IMR-90 (cell line): ENCODE data around the gene OR13J1. TPM values are rescaled to one million over a fixed set of nuclear protein-coding genes. Genes with fewer than 3 reads are reported as not detected.

Experiments used
- ATAC-seq: fragments of 200-7000 bp; cut with Tn5 transposase; 2 replicates; pipeline ENCODE4 v1.9.1; 2020; ENCODE audit warnings: low read depth, mild to moderate bottlenecking, moderate library complexity
- BruUV-seq: library from RNA; stranded (reverse); fragments of 400-500 nt; replicated peaks from 2 replicates; lab custom pipeline; 2021; lab: Mats Ljungman, UMichigan
- CTCF ChIA-PET: fragments of 300-600 bp; formaldehyde crosslinking; extraction: SDS; loops from one replicate; lab custom pipeline; 2021; ENCODE audit warnings: antibody characterized with exemption; lab: Yijun Ruan, JAX
- POLR2A ChIA-PET: fragments of 300-600 bp; sonication (Branson Sonifier 250); formaldehyde crosslinking; loops from one replicate; lab custom pipeline; 2022; ENCODE audit warnings: antibody characterized with exemption; ENCODE audit not compliant: unreplicated experiment; lab: Charles Lee
- DNase-seq: peaks from one replicate; pipeline ENCODE4 v3.0.0; 2013
- H2AFZ ChIP-seq: replicated peaks from 2 replicates; pipeline ENCODE3; 2013; ENCODE audit warnings: low read length, mild to moderate bottlenecking; ENCODE audit not compliant: poor library complexity
- H2AK5ac ChIP-seq: 2 replicates; pipeline ENCODE4 v1.6.1; 2013; ENCODE audit warnings: low read depth, low read length, inconsistent platforms
- H2AK9ac ChIP-seq: replicated peaks from 2 replicates; pipeline ENCODE3; 2013; ENCODE audit warnings: mild to moderate bottlenecking, low read depth, low read length, moderate library complexity; ENCODE audit not compliant: poor library complexity
- H2BK120ac ChIP-seq: 2 replicates; pipeline ENCODE4 v1.6.1; 2013; ENCODE audit warnings: low read depth, low read length, inconsistent platforms
- H2BK15ac ChIP-seq: 3 replicates; pipeline ENCODE4 v1.6.1; 2013; ENCODE audit warnings: low read depth, low read length, inconsistent platforms
- H2BK20ac ChIP-seq: 2 replicates; pipeline ENCODE4 v1.6.1; 2013; ENCODE audit warnings: low read depth, mild to moderate bottlenecking, inconsistent platforms, low read length, moderate library complexity
- H2BK5ac ChIP-seq: 2 replicates; pipeline ENCODE4 v1.6.1; 2013; ENCODE audit warnings: mild to moderate bottlenecking, low read depth, low read length, inconsistent platforms; ENCODE audit not compliant: poor library complexity, severe bottlenecking
- H3K14ac ChIP-seq: replicated peaks from 2 replicates; pipeline ENCODE4 v1.6.1; 2013; ENCODE audit warnings: low read depth, low read length, inconsistent platforms
- H3K18ac ChIP-seq: 2 replicates; pipeline ENCODE4 v1.6.1; 2013; ENCODE audit warnings: low read depth, low read length, control low read depth
- H3K23ac ChIP-seq: 2 replicates; pipeline ENCODE4 v1.6.1; 2013; ENCODE audit warnings: low read depth, low read length, inconsistent platforms
- H3K27ac ChIP-seq: 2 replicates; pipeline ENCODE4 v1.5.1; 2013; ENCODE audit warnings: mild to moderate bottlenecking, control low read depth, low read length; ENCODE audit not compliant: insufficient read depth
- H3K27me3 ChIP-seq: 2 replicates; pipeline ENCODE4 v1.6.1; 2013; ENCODE audit warnings: low read length; ENCODE audit not compliant: control insufficient read depth, insufficient read depth
- H3K36me3 ChIP-seq: 2 replicates; pipeline ENCODE4 v1.6.1; 2013; ENCODE audit warnings: low read length, mixed read lengths; ENCODE audit not compliant: control insufficient read depth, insufficient read depth
- H3K4ac ChIP-seq: 2 replicates; pipeline ENCODE4 v1.6.1; 2013; ENCODE audit warnings: low read depth, low read length, inconsistent platforms
- H3K4me1 ChIP-seq: 2 replicates; pipeline ENCODE4 v1.6.1; 2013; ENCODE audit warnings: low read length, mixed read lengths; ENCODE audit not compliant: control insufficient read depth, insufficient read depth
- H3K4me2 ChIP-seq: 2 replicates; pipeline ENCODE4 v1.6.1; 2013; ENCODE audit warnings: low read depth, mild to moderate bottlenecking, control low read depth, low read length, moderate library complexity
- H3K4me3 ChIP-seq: 2 replicates; pipeline ENCODE4 v1.5.1; 2013; ENCODE audit warnings: low read depth, mild to moderate bottlenecking, control low read depth, low read length, moderate library complexity; ENCODE audit not compliant: insufficient read depth
- H3K56ac ChIP-seq: 2 replicates; pipeline ENCODE4 v1.6.1; 2013; ENCODE audit warnings: low read length, inconsistent platforms; ENCODE audit not compliant: insufficient read depth; ENCODE audit errors: extremely low read depth
- H3K79me1 ChIP-seq, 2 experiments: 2 replicates each; pipeline ENCODE4 v1.6.1; 2013; ENCODE audit warnings: low read length in 2 of 2, inconsistent platforms in 1 of 2, low read depth in 1 of 2
- H3K9ac ChIP-seq: 2 replicates; pipeline ENCODE4 v1.6.1; 2013; ENCODE audit warnings: low read depth, low read length, control low read depth
- H3K9me1 ChIP-seq: 2 replicates; pipeline ENCODE4 v1.6.1; 2013; ENCODE audit warnings: low read length, inconsistent platforms; ENCODE audit not compliant: insufficient read depth
- H3K9me3 ChIP-seq: 2 replicates; pipeline ENCODE4 v1.6.1; 2013; ENCODE audit warnings: low read length; ENCODE audit not compliant: control insufficient read depth, insufficient read depth
- H4K20me1 ChIP-seq: 2 replicates; pipeline ENCODE4 v1.6.1; 2013; ENCODE audit warnings: low read length, inconsistent platforms; ENCODE audit not compliant: insufficient read depth
- H4K5ac ChIP-seq: 2 replicates; pipeline ENCODE4 v1.6.1; 2013; ENCODE audit warnings: mild to moderate bottlenecking, low read depth, low read length, control low read depth
- H4K8ac ChIP-seq, 2 experiments: 2 replicates each; pipeline ENCODE4 v1.6.1; 2013; ENCODE audit warnings: low read depth in 2 of 2, low read length in 2 of 2, control low read depth in 1 of 2, inconsistent platforms in 1 of 2
- H4K91ac ChIP-seq: 2 replicates; pipeline ENCODE4 v1.6.1; 2013; ENCODE audit warnings: low read depth, low read length, inconsistent platforms; ENCODE audit not compliant: insufficient read depth
- BHLHE40 ChIP-seq: fragments of 150-350 bp; IDR thresholded peaks from 2 replicates; pipeline ENCODE4 v1.6.1; 2016; ENCODE audit warnings: mild to moderate bottlenecking, low read depth, low read length
- CEBPB ChIP-seq: IDR thresholded peaks from 2 replicates; pipeline ENCODE4 v1.6.1; 2012; ENCODE audit warnings: low read depth, low read length, improper control_type of control experiment
- CHD1 ChIP-seq: IDR thresholded peaks from 2 replicates; pipeline ENCODE4 v1.6.1; 2012; ENCODE audit warnings: low read depth, low read length, improper control_type of control experiment
- FOS ChIP-seq: fragments of 150-350 bp; IDR thresholded peaks from 2 replicates; pipeline ENCODE4 v1.6.1; 2016; ENCODE audit warnings: low read depth, low read length
- MAFK ChIP-seq: IDR thresholded peaks from 2 replicates; pipeline ENCODE4 v1.6.1; 2012; ENCODE audit warnings: low read depth, low read length, improper control_type of control experiment
- MXI1 ChIP-seq: IDR thresholded peaks from 2 replicates; pipeline ENCODE4 v1.6.1; 2012; ENCODE audit warnings: low read depth, mild to moderate bottlenecking, low read length, moderate library complexity, borderline replicate concordance
- POLR2A ChIP-seq: IDR thresholded peaks from 2 replicates; pipeline ENCODE4 v1.6.1; 2012; ENCODE audit warnings: mild to moderate bottlenecking, low read depth, low read length
- RCOR1 ChIP-seq: IDR thresholded peaks from 2 replicates; pipeline ENCODE4 v1.6.1; 2012; ENCODE audit warnings: mild to moderate bottlenecking, low read length, improper control_type of control experiment; ENCODE audit not compliant: insufficient replicate concordance
- RFX5 ChIP-seq: IDR thresholded peaks from 2 replicates; pipeline ENCODE4 v1.8.0; 2012; ENCODE audit warnings: low read depth, mild to moderate bottlenecking, low read length, moderate library complexity
- SMC3 ChIP-seq: fragments of 150-350 bp; IDR thresholded peaks from 2 replicates; pipeline ENCODE4 v1.6.1; 2016; ENCODE audit warnings: low read depth, mild to moderate bottlenecking, antibody characterized with exemption, low read length, moderate library complexity
- USF2 ChIP-seq: fragments of 150-350 bp; IDR thresholded peaks from 2 replicates; pipeline ENCODE4 v1.6.1; 2017; ENCODE audit warnings: mild to moderate bottlenecking, antibody characterized with exemption, low read length, low read depth
- WGBS, 2 experiments: methylation state at CpG; one replicate each; pipeline versions ENCODE4 v1.1.5 to v1.1.7; 2013; ENCODE audit warnings: missing lambda C conversion rate in 2 of 2; ENCODE audit not compliant: insufficient read length in 1 of 2; ENCODE audit errors: extremely low coverage in 2 of 2; 5-methylcytosine and 5-hydroxymethylcytosine counted together
- dilution Hi-C: fragments of 300-500 bp; cut with HindIII; formaldehyde crosslinking; loops from one replicate; pipeline ENCODE4 v1.14.3; 2018; ENCODE audit warnings: low sequenced_read_pairs; ENCODE audit not compliant: unreplicated experiment
- in situ Hi-C: fragments of 300-500 bp; cut with MboI; formaldehyde crosslinking; loops from 3 replicates; pipeline ENCODE4 v1.14.3; 2019; ENCODE audit warnings: low sequenced_read_pairs, inconsistent platforms, mixed read lengths
- intact Hi-C: fragments of 100-400 bp; cut with micrococcal nuclease; formaldehyde crosslinking; loops from 2 replicates; pipeline ENCODE4 v1.10.0; 2022
- polyA plus RNA-seq, 3 experiments: library from polyadenylated mRNA; depleted of rRNA; stranded (reverse); fragments of >200 nt; gene quantifications; 2 replicates each; pipeline ENCODE4 v1.2.3, GENCODE V29; 2012; ENCODE audit warnings: low replicate concordance in 1 of 3
- total RNA-seq: library from RNA; depleted of rRNA; stranded (reverse); fragments of >200 nt; gene quantifications from 2 replicates; pipeline ENCODE4 v1.2.3, GENCODE V29; 2012

OR13J1 gene
- total and polyA plus RNA-seq, 2 of the 4 experiments (the other 2 are of a cell fraction): not detected

GRCh38 chr9:35828716-35829083, 41.5 kb downstream of the OR13J1 start, which contains the start of gene FAM221B:
Gene FAM221B, minus strand, starts transcription at chr9:35828732. Its CDS starts 2,571 bp downstream, at chr9:35826161.
- ChIA-PET POLR2A (interaction anchor here (0.6 kb wide), 1 partner anchor 1681 kb away, joined by 25 read pairs; no protein-coding TSS in a partner anchor), CTCF (interaction anchor here (1.0 kb wide), 2 partner anchors 54 to 83 kb away, joined by 3 read pairs; no protein-coding TSS in a partner anchor)
- H3K4ac ChIP-seq: peak within 1 kb of the TSS; percentile 84

More at GRCh38 chr9:35828716-35829083, 41.5 kb downstream of the OR13J1 start, which contains the start of gene FAM221B:
- H2BK15ac ChIP-seq: peak within 1 kb of the TSS; percentile 97; the same call in 2 of the 3 replicates
- peak within 1 kb of the TSS; percentile 38 for H2BK120ac ChIP-seq
- H2BK5ac ChIP-seq: peak within 1 kb of the TSS; percentile 73
- peak within 1 kb of the TSS; percentile 97 for H3K9ac ChIP-seq
- H3K4me1 ChIP-seq: peaks cover 8% of the 10 kb centered on the region
- DNase-seq (no peak), ATAC-seq (no peak)
- H2AK5ac ChIP-seq: peak within 1 kb of the TSS; percentile 71
- peak within 1 kb of the TSS; percentile 85 for H3K27ac ChIP-seq
- H3K79me1 ChIP-seq: peaks cover 2 to 18% of the 10 kb centered on the region in 2 experiments; a peak in 3 of 4 replicates
- peak within 1 kb of the TSS; percentile 91 for H3K4me3 ChIP-seq
- intact Hi-C loops: loop anchor here (2.0 to 10.0 kb wide), 2 partner anchors 16 to 196 kb away; no protein-coding TSS in a partner anchor
- no peaks in the 10 kb centered on the region for H3K9me3 ChIP-seq
- WGBS, 2 experiments: 0% methylated on average over 5 of the region's 21 CpGs; no CpG with 5 or more reads in 1 of the 2 experiments
- in situ Hi-C loops: no loop called here
- H2BK20ac ChIP-seq: 0 out of 2 replicates have a peak within 1 kb of the TSS, but pooled peaks have one; percentile 16
- peak within 1 kb of the TSS; percentile 93 to 97 for H4K8ac ChIP-seq
- H4K20me1 ChIP-seq: no peaks in the 10 kb centered on the region
- H4K91ac ChIP-seq: peak within 1 kb of the TSS; percentile 77
- no TSS peak for BruUV-seq
- peak within 1 kb of the TSS; percentile 91 for H3K23ac ChIP-seq
- H3K14ac ChIP-seq: peak within 1 kb of the TSS; percentile 92
- peak within 1 kb of the TSS; percentile 99 for H2AFZ ChIP-seq
- dilution Hi-C loops: no loop called here
- no peaks in the 10 kb centered on the region for H3K36me3 ChIP-seq
- H4K5ac ChIP-seq: peak within 1 kb of the TSS; percentile 99
- peak within 1 kb of the TSS; percentile 79 for H3K18ac ChIP-seq
- TF ChIP-seq CEBPB: no peak
- TF ChIP-seq RCOR1: no peak
- no peak for TF ChIP-seq RFX5
- TF ChIP-seq CHD1: no peak
- TF ChIP-seq USF2: no peak
- TF ChIP-seq SMC3: no peak
- TF ChIP-seq POLR2A: no peak
- no peak for TF ChIP-seq FOS
- TF ChIP-seq MAFK: no peak
- TF ChIP-seq BHLHE40: no peak
- no peak for TF ChIP-seq MXI1
- peak within 1 kb of the TSS; percentile 100 for H3K4me2 ChIP-seq
- peak within 1 kb of the TSS; percentile 56 for H3K56ac ChIP-seq
- peak within 1 kb of the TSS; percentile 63 for H2AK9ac ChIP-seq
- H3K9me1 ChIP-seq: peaks cover 17% of the 10 kb centered on the region
- H3K27me3 ChIP-seq: no peaks in the 10 kb centered on the region
